WI38 (cell line): ENCODE measurements around the gene MGMT.

Source experiments
- H3K4me3 ChIP-seq: 2 replicates; pipeline ENCODE4 v1.5.1; 2011; ENCODE audit warnings: low read depth, mild to moderate bottlenecking, control low read depth, low read length
- TF ChIP-seq, protein P1 (sequence below): IDR thresholded peaks from 2 replicates; pipeline ENCODE4 v1.5.1; 2012; ENCODE audit warnings: low read depth, mild to moderate bottlenecking, control low read depth, low read length

Gene MGMT

DNA sequence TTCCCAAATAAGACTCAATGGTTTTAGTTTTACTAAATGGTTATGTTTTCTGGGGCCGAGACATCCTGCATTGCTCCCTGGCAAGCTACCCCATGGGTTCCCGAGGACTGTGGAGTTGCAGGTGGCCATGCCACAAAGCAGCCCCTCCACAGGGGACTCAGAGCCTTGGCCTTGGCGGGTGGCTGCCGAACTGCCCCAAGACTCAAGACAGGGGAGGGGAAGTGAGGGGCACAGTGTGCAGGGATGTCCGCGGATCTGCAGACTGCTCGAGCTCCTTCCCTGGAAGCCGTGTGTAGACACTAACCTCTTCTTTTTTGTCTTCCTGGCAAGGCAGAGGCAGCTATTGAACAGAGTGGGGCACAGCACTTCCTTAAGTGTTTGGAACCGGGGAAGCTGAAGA, 342.4 kb downstream of the MGMT start:
- TF ChIP-seq, protein P1, sequence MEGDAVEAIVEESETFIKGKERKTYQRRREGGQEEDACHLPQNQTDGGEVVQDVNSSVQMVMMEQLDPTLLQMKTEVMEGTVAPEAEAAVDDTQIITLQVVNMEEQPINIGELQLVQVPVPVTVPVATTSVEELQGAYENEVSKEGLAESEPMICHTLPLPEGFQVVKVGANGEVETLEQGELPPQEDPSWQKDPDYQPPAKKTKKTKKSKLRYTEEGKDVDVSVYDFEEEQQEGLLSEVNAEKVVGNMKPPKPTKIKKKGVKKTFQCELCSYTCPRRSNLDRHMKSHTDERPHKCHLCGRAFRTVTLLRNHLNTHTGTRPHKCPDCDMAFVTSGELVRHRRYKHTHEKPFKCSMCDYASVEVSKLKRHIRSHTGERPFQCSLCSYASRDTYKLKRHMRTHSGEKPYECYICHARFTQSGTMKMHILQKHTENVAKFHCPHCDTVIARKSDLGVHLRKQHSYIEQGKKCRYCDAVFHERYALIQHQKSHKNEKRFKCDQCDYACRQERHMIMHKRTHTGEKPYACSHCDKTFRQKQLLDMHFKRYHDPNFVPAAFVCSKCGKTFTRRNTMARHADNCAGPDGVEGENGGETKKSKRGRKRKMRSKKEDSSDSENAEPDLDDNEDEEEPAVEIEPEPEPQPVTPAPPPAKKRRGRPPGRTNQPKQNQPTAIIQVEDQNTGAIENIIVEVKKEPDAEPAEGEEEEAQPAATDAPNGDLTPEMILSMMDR = no peak
- no peak overlapping the region for H3K4me3 ChIP-seq

DNA sequence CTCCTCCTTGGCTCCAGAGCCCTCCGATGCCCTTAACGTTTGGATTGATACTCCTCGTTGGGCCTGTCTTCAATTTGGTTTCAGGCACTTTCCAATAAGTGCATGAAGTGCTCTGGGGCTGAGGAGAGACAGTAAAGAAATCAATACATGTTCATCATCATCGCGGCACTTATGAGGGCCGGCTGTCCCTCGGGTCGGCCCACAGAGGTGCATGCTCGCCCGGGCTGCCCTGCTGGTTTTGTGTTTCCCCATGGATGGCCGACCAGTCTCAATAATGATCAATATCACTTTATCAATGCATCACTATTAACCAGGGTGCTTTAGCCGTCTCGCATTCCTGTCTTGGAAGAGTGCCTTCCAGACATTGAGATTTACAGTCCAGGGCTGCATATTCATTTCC, 342.8 kb downstream of the MGMT start:
- TF ChIP-seq, protein P1 = no peak
- no peak overlapping the region for H3K4me3 ChIP-seq

DNA sequence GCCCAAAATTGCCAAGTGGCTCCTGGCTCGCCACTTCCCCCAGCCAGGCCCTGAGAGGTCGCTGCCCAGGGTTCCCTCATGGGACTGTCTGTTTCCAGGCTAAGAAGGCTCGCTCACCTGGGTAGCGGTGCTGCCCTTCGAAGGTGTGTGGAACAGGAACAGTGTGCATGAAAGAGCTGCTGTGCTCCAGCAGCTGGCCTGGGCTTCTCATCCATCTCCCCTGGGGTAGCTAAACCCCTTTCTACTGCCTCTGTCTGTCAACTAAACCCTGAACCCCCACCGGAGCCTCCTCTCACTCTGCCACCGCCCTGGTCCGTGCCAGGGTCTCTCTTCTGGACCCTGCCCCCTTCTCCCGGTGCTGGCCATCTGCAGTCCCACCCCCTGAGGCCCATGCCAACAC, 344.2 kb downstream of the MGMT start:
- TF ChIP-seq, protein P1 = no peak
- no peak overlapping the region for H3K4me3 ChIP-seq

DNA sequence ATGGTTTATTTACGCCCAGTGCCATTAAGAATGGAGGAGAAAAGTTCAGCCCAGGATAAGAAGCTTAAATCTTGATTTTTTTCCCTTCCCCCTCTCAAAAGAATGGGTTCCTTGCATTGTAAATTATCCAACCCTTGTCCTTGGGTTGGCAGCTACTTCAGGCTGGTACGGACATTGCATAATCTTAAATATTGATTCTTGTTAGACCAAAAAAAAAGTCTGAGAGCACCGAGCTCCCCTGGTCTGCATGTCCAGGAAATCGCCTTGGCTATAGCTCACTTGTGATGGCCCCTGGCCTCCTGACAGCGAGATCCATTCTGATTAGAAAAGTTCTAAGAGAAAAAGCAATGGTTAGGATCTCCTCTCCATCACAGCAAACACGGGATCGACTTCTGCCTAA, 345.4 kb downstream of the MGMT start:
- TF ChIP-seq, protein P1 = no peak
- H3K4me3 ChIP-seq = no peak overlapping the region

DNA sequence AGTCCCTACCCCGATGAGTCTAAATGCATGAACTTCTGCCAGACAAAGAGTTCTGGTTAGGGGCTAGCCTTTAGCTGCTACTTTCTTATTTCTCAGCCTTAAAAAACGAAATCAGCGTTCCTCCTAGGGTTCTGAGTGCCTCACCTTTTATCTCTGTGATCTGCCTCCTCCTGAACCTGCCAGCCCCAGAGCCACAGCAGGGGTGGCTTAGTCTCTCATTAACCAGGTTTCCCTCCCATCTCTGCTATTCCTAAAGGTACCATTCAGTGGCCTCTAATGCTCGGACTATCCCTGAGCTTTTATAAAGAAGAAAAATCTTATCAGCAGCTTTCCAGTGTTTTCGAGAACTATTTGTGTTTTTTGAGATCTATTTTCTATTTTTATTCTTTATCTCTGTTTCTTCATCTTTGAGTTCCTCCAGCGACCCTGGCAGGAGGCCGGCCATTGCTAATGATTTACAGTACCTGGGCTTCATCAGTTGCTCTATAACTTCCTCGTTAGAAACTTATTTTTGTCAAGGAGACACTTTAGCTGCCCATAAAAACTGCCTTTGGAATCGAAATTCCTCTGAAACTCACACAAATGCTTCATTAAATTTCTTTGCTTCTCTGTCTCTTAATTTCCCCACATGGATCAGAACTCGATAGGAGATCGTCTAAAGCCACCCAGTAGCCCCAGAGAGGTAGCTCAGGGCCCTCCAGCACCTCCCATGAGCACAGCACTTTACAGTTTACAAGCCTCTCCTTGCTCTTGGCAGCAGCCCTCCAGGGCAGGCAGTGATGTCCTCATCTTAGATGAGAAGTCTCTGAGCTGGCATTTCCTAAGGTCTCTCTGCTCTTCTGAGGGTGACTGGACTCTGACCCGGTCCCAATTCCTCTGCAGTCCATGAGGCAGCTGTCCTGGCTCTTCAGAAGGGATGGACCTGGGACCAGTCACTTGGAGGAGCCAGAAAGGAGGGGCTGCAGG, 347.9 kb downstream of the MGMT start:
- H3K4me3 ChIP-seq = no peak overlapping the region
- TF ChIP-seq, protein P1 = no peak

DNA sequence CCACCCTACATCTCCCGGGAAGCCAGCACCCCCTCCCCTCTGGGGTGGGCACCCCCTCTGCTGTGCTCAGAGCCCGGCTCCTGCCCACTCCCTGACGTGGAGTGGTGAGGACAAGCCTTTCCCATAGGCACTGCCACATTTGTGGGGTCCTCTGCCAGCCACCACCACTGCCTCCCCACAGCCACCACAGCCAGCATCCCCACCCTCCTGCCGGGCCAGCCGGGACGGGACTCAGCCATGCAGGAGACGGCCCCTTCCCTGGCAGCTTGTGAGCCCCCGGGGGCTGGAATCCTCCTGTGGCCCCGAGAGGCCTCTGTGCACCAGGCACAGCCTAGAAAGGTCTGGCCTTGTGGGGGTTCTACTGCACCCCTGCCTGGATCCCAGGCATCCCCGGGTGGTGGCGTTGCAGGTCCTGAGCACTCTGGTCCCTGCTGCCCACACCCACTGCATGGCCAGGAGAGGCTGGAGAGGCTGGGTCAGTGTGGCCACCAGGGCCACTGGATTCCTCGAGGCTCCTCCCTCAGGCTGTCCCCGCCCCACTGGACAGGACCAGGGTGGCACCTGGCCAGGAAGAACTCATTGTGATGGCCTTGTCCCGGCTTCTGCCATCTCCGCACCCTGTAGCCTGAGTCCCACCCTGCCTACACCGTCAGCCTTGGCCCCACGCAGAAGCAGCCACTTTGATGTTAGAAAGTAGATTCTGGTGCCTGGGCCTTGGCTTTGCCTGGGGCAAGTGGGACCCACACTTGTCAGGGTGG, 349.0 kb downstream of the MGMT start:
- H3K4me3 ChIP-seq = no peak overlapping the region
- TF ChIP-seq, protein P1 = no peak

DNA sequence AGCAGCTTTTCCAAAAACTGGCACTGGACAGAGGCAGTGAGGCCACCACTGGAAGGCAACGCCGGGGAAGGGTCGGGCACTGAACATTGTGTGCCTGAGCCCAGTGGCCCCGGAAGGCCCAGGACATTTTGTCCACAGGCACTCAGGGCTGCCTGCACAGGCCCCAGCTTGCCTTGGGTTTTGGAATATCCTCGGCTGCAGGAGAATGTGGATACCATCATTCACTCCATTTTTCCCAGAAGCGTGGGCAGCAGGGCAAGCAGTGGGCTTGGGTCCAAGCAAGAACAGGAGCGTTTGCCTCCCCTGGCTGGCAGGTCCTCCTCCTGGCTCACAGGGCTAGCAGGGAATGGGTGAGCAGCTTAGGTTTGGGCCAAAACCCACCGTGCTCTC, 349.6 kb downstream of the MGMT start:
- TF ChIP-seq, protein P1 = no peak
- H3K4me3 ChIP-seq = no peak overlapping the region
